Suprapubic skin (tissue), 4 donors: ENCODE data around the gene PRR23E.

Source experiments
- EP300 ChIP-seq: sonication (generic); formaldehyde crosslinking; IDR thresholded peaks from one replicate; pipeline ENCODE4 v1.6.1; 2017; ENCODE audit warnings: antibody characterized with exemption
- POLR2A ChIP-seq, 2 donors: fragments of 450-650 bp; IDR thresholded peaks; one replicate each; pipeline ENCODE4 v1.6.1; 2017; ENCODE audit warnings: antibody characterized with exemption in 2 of 2, mild to moderate bottlenecking in 2 of 2, moderate library complexity in 2 of 2
- POLR2AphosphoS5 ChIP-seq, 3 donors: sonication (generic); formaldehyde crosslinking; IDR thresholded peaks; one replicate each; pipeline ENCODE4 v1.6.1; 2017; ENCODE audit warnings: antibody characterized with exemption in 3 of 3
- TF ChIP-seq, protein P1 (sequence below), 2 donors: fragments of 200-600 bp in 1 of 2; fragments of 450-650 bp in 1 of 2; sonication (generic) in 1 of 2; IDR thresholded peaks; one replicate each; pipeline ENCODE4 v1.5.1; 2016 to 2019; ENCODE audit warnings: antibody characterized with exemption in 2 of 2, mild to moderate bottlenecking in 1 of 2, moderate library complexity in 1 of 2

- TF ChIP-seq POLR2A (IDR thresholded peaks at IDR 0.05), result no peak
- TF ChIP-seq, protein P1, sequence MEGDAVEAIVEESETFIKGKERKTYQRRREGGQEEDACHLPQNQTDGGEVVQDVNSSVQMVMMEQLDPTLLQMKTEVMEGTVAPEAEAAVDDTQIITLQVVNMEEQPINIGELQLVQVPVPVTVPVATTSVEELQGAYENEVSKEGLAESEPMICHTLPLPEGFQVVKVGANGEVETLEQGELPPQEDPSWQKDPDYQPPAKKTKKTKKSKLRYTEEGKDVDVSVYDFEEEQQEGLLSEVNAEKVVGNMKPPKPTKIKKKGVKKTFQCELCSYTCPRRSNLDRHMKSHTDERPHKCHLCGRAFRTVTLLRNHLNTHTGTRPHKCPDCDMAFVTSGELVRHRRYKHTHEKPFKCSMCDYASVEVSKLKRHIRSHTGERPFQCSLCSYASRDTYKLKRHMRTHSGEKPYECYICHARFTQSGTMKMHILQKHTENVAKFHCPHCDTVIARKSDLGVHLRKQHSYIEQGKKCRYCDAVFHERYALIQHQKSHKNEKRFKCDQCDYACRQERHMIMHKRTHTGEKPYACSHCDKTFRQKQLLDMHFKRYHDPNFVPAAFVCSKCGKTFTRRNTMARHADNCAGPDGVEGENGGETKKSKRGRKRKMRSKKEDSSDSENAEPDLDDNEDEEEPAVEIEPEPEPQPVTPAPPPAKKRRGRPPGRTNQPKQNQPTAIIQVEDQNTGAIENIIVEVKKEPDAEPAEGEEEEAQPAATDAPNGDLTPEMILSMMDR (IDR thresholded peaks at IDR 0.05), result no peak
- TF ChIP-seq POLR2AphosphoS5 (IDR thresholded peaks at IDR 0.05), result no peak
- TF ChIP-seq EP300, result no peak
Measured at GRCh38 chr3:127228866-127229265, 35.9 kb downstream of the PRR23E start.
